Liver (tissue), 9 donors: ENCODE results near the gene CHD5. TPM values are rescaled to one million over a fixed set of nuclear protein-coding genes. Genes with fewer than 3 reads are reported as not detected.

Source experiments
- DNase-seq: peaks from one replicate; pipeline ENCODE4 v3.0.0-alpha.2; 2017; ENCODE audit warnings: low spot score
- H3K27ac ChIP-seq, 2 donors: one replicate each; pipeline ENCODE4 v1.7.0; 2013; ENCODE audit warnings: inconsistent platforms in 2 of 2, low read length in 2 of 2, control low read depth in 1 of 2, low read depth in 1 of 2, mild to moderate bottlenecking in 1 of 2
- H3K27me3 ChIP-seq, 4 donors: one replicate each; pipeline versions ENCODE4 v1.6.1 to v1.7.0; 2013; ENCODE audit warnings: low read length in 3 of 4, inconsistent platforms in 1 of 4, mild to moderate bottlenecking in 1 of 4, moderate library complexity in 1 of 4; ENCODE audit not compliant: control insufficient read depth in 4 of 4, insufficient read depth in 4 of 4
- H3K36me3 ChIP-seq, 4 donors: one replicate each; pipeline versions ENCODE4 v1.6.1 to v1.7.0; 2013; ENCODE audit warnings: low read length in 3 of 4, mild to moderate bottlenecking in 3 of 4, low read depth in 1 of 4, moderate library complexity in 1 of 4; ENCODE audit not compliant: control insufficient read depth in 4 of 4, insufficient read depth in 3 of 4
- H3K4me1 ChIP-seq, 4 donors: one replicate each; pipeline versions ENCODE4 v1.6.1 to v1.7.0; 2013; ENCODE audit warnings: low read length in 3 of 4, mild to moderate bottlenecking in 3 of 4, moderate library complexity in 1 of 4; ENCODE audit not compliant: control insufficient read depth in 4 of 4, insufficient read depth in 4 of 4
- H3K4me3 ChIP-seq, 3 donors: one replicate each; pipeline versions ENCODE4 v1.6.1 to v1.7.0; 2013; ENCODE audit warnings: low read length in 3 of 3, control low read depth in 1 of 3, low read depth in 1 of 3, mild to moderate bottlenecking in 1 of 3
- H3K9ac ChIP-seq, 2 donors: one replicate each; pipeline ENCODE4 v1.7.0; 2013; ENCODE audit warnings: low read length in 2 of 2, mild to moderate bottlenecking in 2 of 2, moderate library complexity in 2 of 2, control low read depth in 1 of 2, low read depth in 1 of 2
- H3K9me3 ChIP-seq, 4 donors: one replicate each; pipeline versions ENCODE4 v1.6.1 to v1.7.0; 2013; ENCODE audit warnings: low read length in 3 of 4; ENCODE audit not compliant: control insufficient read depth in 4 of 4
- ATF3 ChIP-seq: IDR thresholded peaks from 2 replicates; pipeline ENCODE4 v1.6.1; 2016; ENCODE audit warnings: antibody characterized with exemption
- CTCF ChIP-seq: fragments of 150-350 bp; IDR thresholded peaks from 2 replicates; pipeline ENCODE4 v1.5.1; 2017; ENCODE audit warnings: improper control_type of control experiment, low read depth, low read length; ENCODE audit not compliant: missing input control
- EGR1 ChIP-seq, 2 donors: IDR thresholded peaks; 2 replicates each; pipeline ENCODE4 v1.6.1; 2016 to 2018; ENCODE audit warnings: antibody characterized with exemption in 2 of 2, low read depth in 2 of 2
- FOXA1 ChIP-seq: IDR thresholded peaks from 2 replicates; pipeline ENCODE4 v1.6.1; 2016; ENCODE audit warnings: antibody characterized with exemption
- FOXA2 ChIP-seq: IDR thresholded peaks from 2 replicates; pipeline ENCODE4 v1.6.1; 2016; ENCODE audit warnings: antibody characterized with exemption
- GABPA ChIP-seq, 2 donors: IDR thresholded peaks in 1 of 2; conservative IDR thresholded peaks in 1 of 2; 2 replicates each; pipeline ENCODE4 v1.6.1; 2016; ENCODE audit warnings: antibody characterized with exemption in 2 of 2, mild to moderate bottlenecking in 1 of 2, moderate library complexity in 1 of 2
- HNF4A ChIP-seq, 2 donors: conservative IDR thresholded peaks; 2 replicates each; pipeline ENCODE4 v1.6.1; 2016; ENCODE audit warnings: antibody characterized with exemption in 2 of 2, mild to moderate bottlenecking in 2 of 2
- HNF4G ChIP-seq: IDR thresholded peaks from 2 replicates; pipeline ENCODE4 v1.6.1; 2016; ENCODE audit warnings: antibody characterized with exemption
- JUND ChIP-seq, 2 donors: IDR thresholded peaks; 2 replicates each; pipeline ENCODE4 v1.6.1; 2016; ENCODE audit warnings: antibody characterized with exemption in 2 of 2
- NR2F2 ChIP-seq: IDR thresholded peaks from 2 replicates; pipeline ENCODE4 v1.6.1; 2016; ENCODE audit warnings: antibody characterized with exemption
- RAD21 ChIP-seq, 2 donors: IDR thresholded peaks; 2 replicates each; pipeline ENCODE4 v1.6.1; 2016; ENCODE audit warnings: antibody characterized with exemption in 2 of 2, mild to moderate bottlenecking in 2 of 2
- REST ChIP-seq: IDR thresholded peaks from 2 replicates; pipeline ENCODE4 v1.6.1; 2016; ENCODE audit warnings: antibody characterized with exemption, mild to moderate bottlenecking
- RXRA ChIP-seq, 2 donors: IDR thresholded peaks; 2 replicates each; pipeline ENCODE4 v1.6.1; 2017 to 2018; ENCODE audit warnings: antibody characterized with exemption in 2 of 2, mild to moderate bottlenecking in 1 of 2
- SP1 ChIP-seq: IDR thresholded peaks from 2 replicates; pipeline ENCODE4 v1.6.1; 2018; ENCODE audit warnings: antibody characterized with exemption, mild to moderate bottlenecking
- TAF1 ChIP-seq: conservative IDR thresholded peaks from 2 replicates; pipeline ENCODE4 v1.6.1; 2016; ENCODE audit warnings: antibody characterized with exemption, mild to moderate bottlenecking
- YY1 ChIP-seq: IDR thresholded peaks from 2 replicates; pipeline ENCODE4 v1.6.1; 2016; ENCODE audit warnings: antibody characterized with exemption, mild to moderate bottlenecking
- ZBTB33 ChIP-seq: IDR thresholded peaks from 2 replicates; pipeline ENCODE4 v1.6.1; 2016; ENCODE audit warnings: antibody characterized with exemption
- WGBS: extraction: QIAGEN DNeasy Blood & Tissue Kit; methylation state at CpG from one replicate; pipeline ENCODE4 v1.1.7; 2013; 5-methylcytosine and 5-hydroxymethylcytosine counted together
- polyA plus RNA-seq, 2 donors: library from polyadenylated mRNA; stranded (reverse) in 1 of 2; unstranded in 1 of 2; fragments of 200-250 nt in 1 of 2; fragments of >200 nt in 1 of 2; fragmentation: Nextera tagmentation in 1 of 2; extraction: Ambion mirVana in 1 of 2; gene quantifications; one replicate each; pipeline versions ENCODE4 v1.2.1 to v1.2.3, GENCODE V29; 2013 to 2015
- total RNA-seq, 2 donors: library from RNA; depleted of rRNA; stranded (reverse); fragments of >200 nt; gene quantifications; one replicate each; pipeline ENCODE4 v1.2.3, GENCODE V29; 2014
- TF ChIP-seq, protein P1 (sequence below): IDR thresholded peaks from 2 replicates; pipeline ENCODE4 v1.6.1; 2016; ENCODE audit warnings: antibody characterized with exemption
- donor health status: healthy.
- donor health status: healthy.
- donor health status: healthy.
- donor health status: healthy.
- donor health status: healthy.

The CHD5 gene
- total and polyA plus RNA-seq, 4 donors, result under 0.01 to 0.08 TPM; not detected in 2

DNA sequence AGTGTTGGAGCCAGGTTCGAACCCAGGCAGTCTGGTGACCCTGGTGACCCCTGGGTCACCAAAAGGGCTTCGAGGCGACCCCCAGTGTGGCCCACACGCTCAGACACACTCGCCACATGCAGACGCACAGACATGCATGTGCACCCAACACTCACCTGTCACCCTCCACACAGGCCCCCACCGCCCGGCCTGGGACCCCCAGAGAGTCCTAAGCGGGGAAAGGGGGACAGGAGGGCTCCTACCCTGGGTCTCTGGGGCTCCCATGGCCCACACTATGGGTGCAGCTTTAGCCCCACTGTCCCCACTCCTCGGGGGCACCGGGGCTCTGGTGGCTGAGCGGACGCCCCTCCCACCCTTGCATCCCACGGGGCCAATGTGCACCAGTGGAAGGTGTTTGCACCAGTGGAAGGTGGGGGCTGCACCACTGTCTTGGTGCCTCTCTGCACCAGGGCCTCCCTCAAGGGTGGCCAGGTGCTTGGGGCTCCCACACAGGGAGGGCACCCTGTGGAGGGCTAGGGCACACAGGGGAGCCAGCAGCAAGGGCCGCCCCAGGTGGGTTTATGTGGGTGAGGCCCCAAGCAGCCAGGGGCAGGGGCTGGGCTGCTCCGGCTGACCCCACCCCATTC, 9.9 kb downstream of the CHD5 start:
- Histone ChIP-seq H3K9ac (no peak overlapping the region), H3K4me1 (no peaks in the 10 kb centered on the region), H3K36me3 (no peaks in the 10 kb centered on the region), H3K4me3 (no peak overlapping the region), H3K27me3 (peaks cover 0 to 1% (median 0%) of the 10 kb centered on the region in 4 donors), H3K27ac (no peak overlapping the region), H3K9me3 (peaks cover 0 to 5% (median 1%) of the 10 kb centered on the region in 4 donors)
- no peak for DNase-seq
- TF ChIP-seq EGR1 (IDR thresholded peaks at IDR 0.05; ENCODE audit: low read depth in 2 of 2) (no peak), FOXA2 (no peak), ZBTB33 (no peak), RAD21 (IDR thresholded peaks at IDR 0.05) (no peak), REST (no peak), FOXA1 (no peak), CTCF (no peak), HNF4G (no peak), SP1 (no peak), JUND (IDR thresholded peaks at IDR 0.05) (no peak), ATF3 (no peak), HNF4A (conservative IDR thresholded peaks at IDR 0.05) (no peak), NR2F2 (no peak), GABPA (IDR thresholded peaks at IDR 0.05 in 1 of 2, conservative IDR thresholded peaks at IDR 0.05 in 1 of 2) (no peak), TAF1 (no peak), RXRA (IDR thresholded peaks at IDR 0.05) (no peak), YY1 (no peak)
- TF ChIP-seq, protein P1, sequence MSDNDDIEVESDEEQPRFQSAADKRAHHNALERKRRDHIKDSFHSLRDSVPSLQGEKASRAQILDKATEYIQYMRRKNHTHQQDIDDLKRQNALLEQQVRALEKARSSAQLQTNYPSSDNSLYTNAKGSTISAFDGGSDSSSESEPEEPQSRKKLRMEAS, result no peak
- 69% methylated on average over 16 of the region's 16 CpGs for WGBS
